HEK293T (cell line): Measurements from ENCODE around the gene FAM3A.

Experiments
- CTCF ChIA-PET: fragments of 350-600 bp; formaldehyde crosslinking; extraction: SDS; loops from one replicate; lab custom pipeline; 2021; ENCODE audit warnings: antibody characterized with exemption, inconsistent platforms; lab: Yijun Ruan, JAX
- POLR2A ChIA-PET: fragments of 350-600 bp; formaldehyde crosslinking; extraction: SDS; loops from one replicate; lab custom pipeline; 2020; ENCODE audit warnings: antibody characterized with exemption, inconsistent platforms; lab: Yijun Ruan, JAX
- DNase-seq: peaks from one replicate; pipeline ENCODE4 v3.0.0; 2012; ENCODE audit warnings: mixed read lengths; ENCODE audit errors: extremely low spot score
- ARNT ChIP-seq: fragments of 450-650 bp; IDR thresholded peaks from 2 replicates; pipeline ENCODE4 v1.6.1; 2017; ENCODE audit warnings: mild to moderate bottlenecking
- BHLHE40 ChIP-seq: fragments of 450-650 bp; IDR thresholded peaks from 2 replicates; pipeline ENCODE4 v1.6.1; 2016; ENCODE audit warnings: mild to moderate bottlenecking, moderate library complexity, borderline replicate concordance
- CTBP1 ChIP-seq: fragments of 450-650 bp; IDR thresholded peaks from 2 replicates; pipeline ENCODE4 v1.6.1; 2016; ENCODE audit warnings: borderline replicate concordance
- ELF4 ChIP-seq: fragments of 450-650 bp; IDR thresholded peaks from 2 replicates; pipeline ENCODE4 v1.6.1; 2017; ENCODE audit warnings: antibody characterized with exemption
- FOXA1 ChIP-seq: fragments of 450-650 bp; IDR thresholded peaks from 2 replicates; pipeline ENCODE4 v1.6.1; 2016; ENCODE audit warnings: mild to moderate bottlenecking
- FOXK2 ChIP-seq: fragments of 450-650 bp; IDR thresholded peaks from 2 replicates; pipeline ENCODE4 v1.6.1; 2016; ENCODE audit warnings: mild to moderate bottlenecking
- FOXM1 ChIP-seq: fragments of 450-650 bp; IDR thresholded peaks from 2 replicates; pipeline ENCODE4 v1.6.1; 2017; ENCODE audit warnings: mild to moderate bottlenecking, borderline replicate concordance
- HDGF ChIP-seq: fragments of 450-650 bp; IDR thresholded peaks from 2 replicates; pipeline ENCODE4 v1.6.1; 2017; ENCODE audit warnings: antibody characterized with exemption, borderline replicate concordance
- L3MBTL2 ChIP-seq: fragments of 450-650 bp; conservative IDR thresholded peaks from 2 replicates; pipeline ENCODE4 v1.6.1; 2016; ENCODE audit warnings: mild to moderate bottlenecking
- LEF1 ChIP-seq: fragments of 450-650 bp; IDR thresholded peaks from 2 replicates; pipeline ENCODE4 v1.6.1; 2017; ENCODE audit warnings: mild to moderate bottlenecking, borderline replicate concordance
- NFRKB ChIP-seq: fragments of 450-650 bp; IDR thresholded peaks from 2 replicates; pipeline ENCODE4 v1.6.1; 2016; ENCODE audit warnings: mild to moderate bottlenecking, moderate library complexity
- PKNOX1 ChIP-seq: fragments of 450-650 bp; IDR thresholded peaks from 2 replicates; pipeline ENCODE4 v1.6.1; 2016
- SP1 ChIP-seq: fragments of 450-650 bp; IDR thresholded peaks from 2 replicates; pipeline ENCODE4 v1.6.1; 2017
- SUZ12 ChIP-seq: fragments of 450-650 bp; IDR thresholded peaks from 2 replicates; pipeline ENCODE4 v1.6.1; 2016; ENCODE audit warnings: mild to moderate bottlenecking
- TARDBP ChIP-seq: fragments of 450-650 bp; IDR thresholded peaks from 2 replicates; pipeline ENCODE4 v1.6.1; 2016
- ZNF384 ChIP-seq: fragments of 450-650 bp; IDR thresholded peaks from 2 replicates; pipeline ENCODE4 v1.6.1; 2016

Gene FAM3A

DNA sequence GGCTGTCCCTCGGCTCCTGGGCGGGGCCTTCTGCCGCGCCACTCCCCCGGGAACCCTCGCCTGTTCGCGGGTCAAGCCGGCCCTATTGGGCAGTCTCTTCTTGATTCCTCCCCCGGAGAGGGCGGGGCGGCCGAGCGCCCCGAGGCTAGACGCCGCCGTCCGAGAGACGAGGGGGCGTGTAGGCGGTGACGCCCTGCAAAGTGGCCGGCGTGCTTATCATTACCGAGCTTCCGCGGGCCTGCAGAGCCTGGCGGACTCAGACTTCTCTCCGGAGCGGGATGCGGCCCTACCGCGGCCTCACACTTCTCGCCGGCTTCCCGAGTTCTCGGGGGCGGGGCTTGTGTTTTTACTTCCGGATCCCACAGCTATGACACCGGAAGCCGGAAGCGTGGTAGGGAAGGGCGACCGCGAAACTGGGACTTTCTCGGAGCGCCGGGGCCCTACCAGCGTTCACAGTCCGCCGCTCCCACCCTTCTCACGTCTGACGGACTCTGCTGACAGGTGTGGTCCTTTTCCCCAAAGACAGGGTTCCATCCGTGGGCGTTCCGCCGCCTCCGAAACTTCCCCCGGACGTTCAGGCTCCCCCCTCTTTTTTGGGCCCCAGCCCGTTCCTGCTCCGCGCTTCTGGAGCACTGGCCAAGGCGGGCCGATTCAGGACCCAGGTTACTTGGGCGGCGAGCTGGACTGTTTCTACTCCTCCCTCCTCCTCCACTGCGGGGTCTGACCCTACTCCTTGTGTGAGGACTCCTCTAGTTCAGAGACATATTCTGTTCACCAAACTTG, 31.4 kb upstream of the FAM3A start, which contains the start of gene IKBKG:
Gene IKBKG (plus strand): TSS at position 376 of the 783 bp plus-strand sequence. CDS start 4,383 bp downstream, outside the sequence.
- TF ChIP-seq L3MBTL2 (peak; percentile 28), ELF4 (peak; percentile 93), ARNT (no peak)
- CTCF ChIA-PET, result no interaction called here
- POLR2A ChIA-PET, result interaction anchor here (0.6 to 1.1 kb wide), 3 partner anchors 135 to 577 kb away, joined by 3 read pairs; no protein-coding TSS in a partner anchor
- DNase-seq, result peak; percentile 96

GRCh38 chrX:154546354-154547244, 30.6 kb upstream of the FAM3A start, which contains the start of gene G6PD:
TSS of gene G6PD (minus strand) at chrX:154546846. CDS start at chrX:154546155, 691 bp downstream.
- DNase-seq, result peak; percentile 96
- TF ChIP-seq SUZ12 (no peak), L3MBTL2 (peak; percentile 78)
- CTCF ChIA-PET, result interaction anchor here (1.2 kb wide), 1 partner anchor 174 kb away, joined by 5 read pairs; no protein-coding TSS in a partner anchor
- POLR2A ChIA-PET, result interaction anchor here (0.6 to 1.1 kb wide), 2 partner anchors 135 to 577 kb away, joined by 3 read pairs; no protein-coding TSS in a partner anchor

DNA sequence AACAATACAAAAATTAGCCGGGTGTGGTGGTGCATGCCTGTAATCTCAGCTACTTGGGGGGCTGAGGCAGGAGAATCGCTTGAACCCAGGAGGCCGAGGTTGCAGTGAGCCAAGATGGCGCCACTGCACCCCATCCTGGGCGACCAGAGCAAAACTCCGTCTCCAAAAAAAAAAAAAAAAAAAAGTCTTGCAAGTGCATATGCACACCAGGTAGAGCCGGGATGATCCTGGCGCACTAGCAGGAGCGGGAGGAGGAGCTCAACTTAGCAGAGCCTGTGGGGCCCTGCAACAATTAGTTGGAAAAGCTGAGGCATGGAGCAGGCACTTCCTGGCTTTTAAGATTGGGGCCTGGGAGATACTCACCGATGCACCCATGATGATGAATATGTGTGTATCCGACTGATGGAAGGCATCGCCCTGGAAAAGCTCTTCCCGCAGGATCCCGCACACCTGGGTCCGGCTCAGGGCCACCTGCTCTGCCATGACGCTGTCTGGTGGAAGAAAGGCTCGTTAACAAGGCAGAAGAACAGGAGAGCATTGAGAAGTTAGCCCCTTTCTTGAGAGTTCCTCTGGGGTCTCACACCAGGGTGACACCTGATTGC, 29.7 kb upstream of the FAM3A start:
- DNase-seq, result no peak
- no peak for TF ChIP-seq BHLHE40
- TF ChIP-seq FOXM1, result no peak
- TF ChIP-seq ARNT, result no peak
- POLR2A ChIA-PET, result interaction anchor here (0.7 kb wide), 1 partner anchor 184 kb away, joined by 3 read pairs; no protein-coding TSS in a partner anchor
- CTCF ChIA-PET, result interaction anchor here (1.2 kb wide), 1 partner anchor 173 kb away, joined by 5 read pairs; no protein-coding TSS in a partner anchor

DNA sequence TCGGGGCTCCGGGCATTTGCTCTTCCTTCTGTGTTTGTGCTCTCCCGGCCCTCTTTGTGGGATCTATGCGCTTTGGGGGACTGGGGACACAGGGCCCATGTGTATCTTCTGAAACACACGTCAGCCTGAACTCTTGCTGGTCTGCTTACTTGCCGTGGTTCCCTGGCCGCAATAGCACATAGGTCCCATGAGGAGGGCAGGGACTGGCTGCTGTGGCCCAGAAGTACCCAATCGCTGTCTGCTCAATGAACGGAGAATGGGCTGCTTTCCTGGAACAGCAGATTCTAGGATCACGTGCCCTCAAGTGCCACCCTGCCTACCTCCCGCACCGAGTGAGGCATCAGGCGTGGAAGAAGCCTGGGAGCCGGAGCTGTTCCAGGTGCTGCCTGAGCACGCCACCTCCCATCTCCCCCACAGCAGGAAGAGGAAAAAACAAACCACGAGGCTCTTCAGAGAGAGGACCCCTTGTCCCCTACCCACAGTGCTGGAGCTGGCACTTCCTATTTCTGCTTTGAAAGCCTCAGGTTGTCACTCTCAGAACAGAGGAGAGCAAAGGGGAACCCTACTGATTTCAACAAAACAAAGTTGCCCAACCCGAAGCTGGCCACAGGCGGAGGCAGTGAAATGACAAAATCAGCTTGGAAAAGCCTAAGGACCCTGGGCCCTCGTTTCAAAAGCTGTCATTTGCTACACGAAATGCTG, 26.8 kb upstream of the FAM3A start:
- ChIA-PET CTCF (interaction anchor here (0.8 to 1.1 kb wide), 3 partner anchors 9 to 16 kb away, joined by 3 to 14 read pairs (median 6); no protein-coding TSS in a partner anchor), POLR2A (interaction anchor here (1.4 kb wide), 1 partner anchor 144 kb away, joined by 4 read pairs; the partner anchor contains the start of gene RPL10)
- no peak for TF ChIP-seq PKNOX1
- TF ChIP-seq NFRKB, result no peak
- no peak for TF ChIP-seq LEF1
- no peak for TF ChIP-seq L3MBTL2
- no peak for TF ChIP-seq TARDBP
- TF ChIP-seq SP1, result no peak
- no peak for TF ChIP-seq BHLHE40
- TF ChIP-seq FOXA1, result no peak
- no peak for TF ChIP-seq CTBP1
- no peak for TF ChIP-seq ELF4
- TF ChIP-seq SUZ12, result no peak
- TF ChIP-seq ZNF384, result no peak
- no peak for TF ChIP-seq FOXK2
- TF ChIP-seq ARNT, result no peak
- no peak for TF ChIP-seq FOXM1
- TF ChIP-seq HDGF, result no peak
- no peak for DNase-seq

DNA sequence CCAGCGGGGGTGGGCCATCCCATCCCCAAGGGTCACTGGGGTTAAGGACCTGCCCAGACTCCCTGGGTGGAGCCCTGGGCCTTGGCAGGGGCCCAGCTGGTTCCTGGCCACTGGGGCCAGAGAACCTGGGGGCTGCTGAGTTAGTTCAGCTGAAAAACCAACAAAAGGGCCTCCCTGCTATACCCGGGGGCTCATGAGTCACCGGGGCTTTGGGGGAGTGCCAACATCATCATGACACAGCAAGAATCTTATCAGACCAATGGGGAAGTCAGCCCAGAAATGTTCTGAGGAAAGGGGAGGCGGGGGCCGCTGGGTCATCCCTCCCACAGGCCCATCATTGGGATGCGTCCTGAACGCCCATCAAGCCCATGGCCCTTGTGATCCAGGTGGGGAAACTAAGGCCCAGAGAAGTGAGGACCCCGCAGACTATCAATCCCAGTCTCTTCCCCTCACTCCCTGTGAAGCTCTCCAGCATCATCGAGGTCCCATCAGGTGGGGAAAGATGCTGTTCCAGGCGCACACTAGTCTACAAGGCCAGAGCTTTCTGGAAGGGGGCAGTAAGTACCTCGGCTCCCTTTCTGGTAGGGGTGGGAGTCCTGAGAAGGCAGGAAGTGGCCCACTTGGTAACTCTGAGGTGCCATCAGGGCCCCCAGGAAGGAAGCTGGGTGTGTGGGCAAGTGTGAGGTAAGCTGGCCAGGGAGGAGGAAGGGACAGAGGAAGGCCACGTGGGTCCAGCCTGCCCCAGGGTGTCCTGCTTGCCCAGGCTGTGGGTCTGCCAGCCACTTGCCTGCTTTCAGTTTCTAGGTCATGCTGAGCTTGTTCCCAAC, 26.1 kb upstream of the FAM3A start:
- TF ChIP-seq TARDBP, result no peak
- no peak for TF ChIP-seq ARNT
- TF ChIP-seq SP1, result no peak
- no peak for TF ChIP-seq PKNOX1
- no peak for TF ChIP-seq FOXM1
- no peak for TF ChIP-seq ELF4
- TF ChIP-seq FOXK2, result no peak
- TF ChIP-seq NFRKB, result no peak
- no peak for TF ChIP-seq L3MBTL2
- TF ChIP-seq HDGF, result no peak
- TF ChIP-seq CTBP1, result no peak
- TF ChIP-seq LEF1, result no peak
- no peak for TF ChIP-seq ZNF384
- TF ChIP-seq FOXA1, result no peak
- no peak for DNase-seq
- ChIA-PET POLR2A (interaction anchor here (1.0 to 1.4 kb wide), 2 partner anchors 52 to 143 kb away, joined by 3 to 4 read pairs; partner anchors contain the start of gene RPL10), CTCF (interaction anchor here (0.8 kb wide), 1 partner anchor 15 kb away, joined by 6 read pairs; no protein-coding TSS in a partner anchor)
